Stomach (tissue), 9 donors: Measurements from ENCODE around the gene AKT1. TPM values are rescaled to one million over a fixed set of nuclear protein-coding genes. Genes with fewer than 3 reads are reported as not detected.

Experiments
- DNase-seq, 2 donors: peaks; one replicate each; pipeline versions ENCODE4 v3.0.0 to v3.0.0-alpha.2; 2013 to 2019
- H3K27ac ChIP-seq, 5 donors: fragments of 200-600 bp in 4 of 5; sonication (generic) in 4 of 5; one replicate each; pipeline ENCODE4 v1.5.1; 2013 to 2019; ENCODE audit warnings: mild to moderate bottlenecking in 1 of 5, moderate library complexity in 1 of 5
- H3K27me3 ChIP-seq, 3 donors: fragments of 200-600 bp; sonication (generic); one replicate each; pipeline ENCODE4 v1.5.1; 2017 to 2019; ENCODE audit warnings: mixed run types in 1 of 3
- H3K36me3 ChIP-seq, 4 donors: fragments of 200-600 bp; sonication (generic); 1 replicate in 3 of 4; 2 replicates in 1 of 4; pipeline ENCODE4 v1.5.1; 2016 to 2019
- H3K4me1 ChIP-seq, 4 donors: fragments of 200-600 bp; sonication (generic); one replicate each; pipeline ENCODE4 v1.5.1; 2016 to 2019
- H3K4me3 ChIP-seq, 4 donors: fragments of 200-600 bp; sonication (generic) in 3 of 4; one replicate each; pipeline ENCODE4 v1.5.1; 2016 to 2019; ENCODE audit warnings: mild to moderate bottlenecking in 1 of 4
- H3K9me3 ChIP-seq, 4 donors: fragments of 200-600 bp; sonication (generic); one replicate each; pipeline ENCODE4 v1.5.1; 2016 to 2019
- CTCF ChIP-seq, 7 experiments: fragments of 450-650 bp in 4 of 7; fragments of 200-600 bp in 3 of 7; sonication (generic) in 3 of 7; IDR thresholded peaks; one replicate each; pipeline ENCODE4 v1.5.1; 2016 to 2019; ENCODE audit warnings: antibody characterized with exemption in 7 of 7, control low read depth in 2 of 7, mild to moderate bottlenecking in 1 of 7
- EP300 ChIP-seq: sonication (generic); formaldehyde crosslinking; IDR thresholded peaks from one replicate; pipeline ENCODE4 v1.6.1; 2017; ENCODE audit warnings: antibody characterized with exemption
- POLR2A ChIP-seq, 4 donors: fragments of 450-650 bp; IDR thresholded peaks; one replicate each; pipeline ENCODE4 v1.6.1; 2016; ENCODE audit warnings: antibody characterized with exemption in 4 of 4, control low read depth in 2 of 4, mild to moderate bottlenecking in 1 of 4, moderate library complexity in 1 of 4
- POLR2AphosphoS5 ChIP-seq, 3 donors: sonication (generic); formaldehyde crosslinking; IDR thresholded peaks; one replicate each; pipeline ENCODE4 v1.6.1; 2016; ENCODE audit warnings: antibody characterized with exemption in 3 of 3
- WGBS, 5 donors: extraction: QIAGEN DNeasy Blood & Tissue Kit in 3 of 5; methylation state at CpG; one replicate each; pipeline versions ENCODE4 v1.1.5 to v1.1.7; 2013 to 2018; 5-methylcytosine and 5-hydroxymethylcytosine counted together
- intact Hi-C: fragments of 100-400 bp; cut with DNase I; formaldehyde crosslinking; loops from one replicate; pipeline ENCODE4 v1.15.1; 2023; ENCODE audit warnings: low total_unique reads
- polyA plus RNA-seq, 3 donors: library from polyadenylated mRNA; stranded (reverse); fragments of 200-250 nt; gene quantifications; one replicate each; pipeline ENCODE4 v1.2.3, GENCODE V29; 2013
- total RNA-seq, 5 donors: library from RNA; depleted of rRNA; stranded (reverse); fragments of >200 nt; gene quantifications; one replicate each; pipeline versions ENCODE4 v1.1.0 to v1.2.3, GENCODE V29; 2014 to 2016
- donor health status: healthy with polysubstance abuse.
- donor health status: Bipolar disorder and iron deficiency.
- donor health status: healthy.

Gene AKT1
- total and polyA plus RNA-seq, 8 donors: 85.2 to 292 (median 113) TPM

- Histone ChIP-seq H3K4me1 (peaks cover 54 to 85% (median 79%) of the 10 kb centered on the region in 4 donors), H3K27me3 (no peaks in the 10 kb centered on the region), H3K36me3 (no peaks in the 10 kb centered on the region), H3K27ac (peak overlapping the region; percentile 91 to 98 (median 93)), H3K9me3 (no peaks in the 10 kb centered on the region), H3K4me3 (peak overlapping the region; percentile 71 to 85 (median 76))
- intact Hi-C loops: no loop called here
- WGBS, 5 donors: 39 to 64% (median 62%) methylated on average over 17 to 45 of the region's 45 CpGs
- DNase-seq: no peak
- TF ChIP-seq POLR2AphosphoS5 (IDR thresholded peaks at IDR 0.05): no peak
- no peak for TF ChIP-seq EP300
- TF ChIP-seq CTCF (IDR thresholded peaks at IDR 0.05): no peak
Observed at GRCh38 chr14:104801520-104802393, 6.2 kb upstream of the AKT1 start.

- intact Hi-C loops: no loop called here
Observed at GRCh38 chr14:104800771-104801519, 5.4 kb upstream of the AKT1 start, which contains the start of gene ZBTB42. ZBTB42 (plus strand) TSS chr14:104801101; CDS start chr14:104801198, 97 bp downstream.

GRCh38 chr14:104800015-104800770 is 4.6 kb upstream of the AKT1 start:
- 2 to 8% (median 6%) methylated on average over 28 to 81 of the region's 83 CpGs for WGBS, 5 donors
- H3K4me3 ChIP-seq: peak overlapping the region; percentile 71 to 85 (median 76)
- peak overlapping the region; percentile 91 to 98 (median 94) for H3K27ac ChIP-seq
- DNase-seq: peak; percentile 90 to 96
- TF ChIP-seq CTCF (IDR thresholded peaks at IDR 0.05): peak in 4 of 7 experiments; percentile 15 to 50 (median 38)
- peak; percentile 33 to 78 (median 64) for TF ChIP-seq POLR2AphosphoS5 (IDR thresholded peaks at IDR 0.05)
- TF ChIP-seq POLR2A (IDR thresholded peaks at IDR 0.05): no peak
- H3K36me3 ChIP-seq: no peaks in the 10 kb centered on the region
- H3K27me3 ChIP-seq: no peaks in the 10 kb centered on the region
- peaks cover 53 to 86% (median 79%) of the 10 kb centered on the region in 4 donors for H3K4me1 ChIP-seq
- intact Hi-C loops: no loop called here
- no peaks in the 10 kb centered on the region for H3K9me3 ChIP-seq

More at GRCh38 chr14:104800771-104801519, 5.4 kb upstream of the AKT1 start, which contains the start of gene ZBTB42:
- H3K4me1 ChIP-seq: peaks cover 59 to 91% (median 84%) of the 10 kb centered on the region in 4 donors
- WGBS, 5 donors: 1 to 2% (median 2%) methylated on average over 25 to 105 of the region's 105 CpGs
- peak within 1 kb of the TSS; percentile 91 to 98 (median 94) for H3K27ac ChIP-seq
- no peaks in the 10 kb centered on the region for H3K36me3 ChIP-seq
- TF ChIP-seq POLR2AphosphoS5 (IDR thresholded peaks at IDR 0.05) (peak; percentile 8 to 87 (median 71)), CTCF (IDR thresholded peaks at IDR 0.05) (no peak), EP300 (no peak), POLR2A (IDR thresholded peaks at IDR 0.05) (peak in 1 of 4 donors; percentile 23)
- peak; percentile 95 to 96 for DNase-seq
- peak within 1 kb of the TSS; percentile 71 to 85 (median 76) for H3K4me3 ChIP-seq
- H3K9me3 ChIP-seq: no peaks in the 10 kb centered on the region
- no peaks in the 10 kb centered on the region for H3K27me3 ChIP-seq
